ENCODE data around the gene RCAN1. TPM values are rescaled to one million over a fixed set of nuclear protein-coding genes. Genes with fewer than 3 reads are reported as not detected.

RCAN1 gene
- total and polyA plus RNA-seq, 2 of the 13 experiments (the other 11 are each of a cell fraction or from before 2014, with no cell fraction given) = 9.4 to 34.1 TPM

- TF ChIP-seq ZBTB20 (CRISPR knock-in tag; IDR thresholded peaks at IDR 0.05; ENCODE audit: borderline replicate concordance, low read depth) (0 out of 2 replicates have a peak, but pooled peaks have one; percentile 27), ZNF33A (CRISPR knock-in tag; IDR thresholded peaks at IDR 0.05; ENCODE audit: borderline replicate concordance) (no peak), MEIS1 (CRISPR knock-in tag; IDR thresholded peaks at IDR 0.05; ENCODE audit: borderline replicate concordance) (no peak), CENPX (CRISPR knock-in tag; IDR thresholded peaks at IDR 0.05) (no peak), ZNF615 (CRISPR knock-in tag; IDR thresholded peaks at IDR 0.05; ENCODE audit: borderline replicate concordance) (no peak; the same call in 1 of the 2 replicates), ZNF431 (CRISPR knock-in tag; IDR thresholded peaks at IDR 0.05; ENCODE audit: borderline replicate concordance, low read depth) (no peak), ZNF460 (CRISPR knock-in tag; IDR thresholded peaks at IDR 0.05; ENCODE audit: borderline replicate concordance) (no peak), TFE3 (CRISPR knock-in tag; IDR thresholded peaks at IDR 0.05) (0 out of 2 replicates have a peak, but pooled peaks have one; percentile 12), ZBTB44 (CRISPR knock-in tag; IDR thresholded peaks at IDR 0.05) (no peak), CBFB (CRISPR knock-in tag; IDR thresholded peaks at IDR 0.05) (no peak), ZNF878 (CRISPR knock-in tag; IDR thresholded peaks at IDR 0.05) (no peak), TRIM22 (IDR thresholded peaks at IDR 0.05) (no peak), NFYC (CRISPR knock-in tag; IDR thresholded peaks at IDR 0.05) (no peak)
- TF ChIP-seq, protein P1, sequence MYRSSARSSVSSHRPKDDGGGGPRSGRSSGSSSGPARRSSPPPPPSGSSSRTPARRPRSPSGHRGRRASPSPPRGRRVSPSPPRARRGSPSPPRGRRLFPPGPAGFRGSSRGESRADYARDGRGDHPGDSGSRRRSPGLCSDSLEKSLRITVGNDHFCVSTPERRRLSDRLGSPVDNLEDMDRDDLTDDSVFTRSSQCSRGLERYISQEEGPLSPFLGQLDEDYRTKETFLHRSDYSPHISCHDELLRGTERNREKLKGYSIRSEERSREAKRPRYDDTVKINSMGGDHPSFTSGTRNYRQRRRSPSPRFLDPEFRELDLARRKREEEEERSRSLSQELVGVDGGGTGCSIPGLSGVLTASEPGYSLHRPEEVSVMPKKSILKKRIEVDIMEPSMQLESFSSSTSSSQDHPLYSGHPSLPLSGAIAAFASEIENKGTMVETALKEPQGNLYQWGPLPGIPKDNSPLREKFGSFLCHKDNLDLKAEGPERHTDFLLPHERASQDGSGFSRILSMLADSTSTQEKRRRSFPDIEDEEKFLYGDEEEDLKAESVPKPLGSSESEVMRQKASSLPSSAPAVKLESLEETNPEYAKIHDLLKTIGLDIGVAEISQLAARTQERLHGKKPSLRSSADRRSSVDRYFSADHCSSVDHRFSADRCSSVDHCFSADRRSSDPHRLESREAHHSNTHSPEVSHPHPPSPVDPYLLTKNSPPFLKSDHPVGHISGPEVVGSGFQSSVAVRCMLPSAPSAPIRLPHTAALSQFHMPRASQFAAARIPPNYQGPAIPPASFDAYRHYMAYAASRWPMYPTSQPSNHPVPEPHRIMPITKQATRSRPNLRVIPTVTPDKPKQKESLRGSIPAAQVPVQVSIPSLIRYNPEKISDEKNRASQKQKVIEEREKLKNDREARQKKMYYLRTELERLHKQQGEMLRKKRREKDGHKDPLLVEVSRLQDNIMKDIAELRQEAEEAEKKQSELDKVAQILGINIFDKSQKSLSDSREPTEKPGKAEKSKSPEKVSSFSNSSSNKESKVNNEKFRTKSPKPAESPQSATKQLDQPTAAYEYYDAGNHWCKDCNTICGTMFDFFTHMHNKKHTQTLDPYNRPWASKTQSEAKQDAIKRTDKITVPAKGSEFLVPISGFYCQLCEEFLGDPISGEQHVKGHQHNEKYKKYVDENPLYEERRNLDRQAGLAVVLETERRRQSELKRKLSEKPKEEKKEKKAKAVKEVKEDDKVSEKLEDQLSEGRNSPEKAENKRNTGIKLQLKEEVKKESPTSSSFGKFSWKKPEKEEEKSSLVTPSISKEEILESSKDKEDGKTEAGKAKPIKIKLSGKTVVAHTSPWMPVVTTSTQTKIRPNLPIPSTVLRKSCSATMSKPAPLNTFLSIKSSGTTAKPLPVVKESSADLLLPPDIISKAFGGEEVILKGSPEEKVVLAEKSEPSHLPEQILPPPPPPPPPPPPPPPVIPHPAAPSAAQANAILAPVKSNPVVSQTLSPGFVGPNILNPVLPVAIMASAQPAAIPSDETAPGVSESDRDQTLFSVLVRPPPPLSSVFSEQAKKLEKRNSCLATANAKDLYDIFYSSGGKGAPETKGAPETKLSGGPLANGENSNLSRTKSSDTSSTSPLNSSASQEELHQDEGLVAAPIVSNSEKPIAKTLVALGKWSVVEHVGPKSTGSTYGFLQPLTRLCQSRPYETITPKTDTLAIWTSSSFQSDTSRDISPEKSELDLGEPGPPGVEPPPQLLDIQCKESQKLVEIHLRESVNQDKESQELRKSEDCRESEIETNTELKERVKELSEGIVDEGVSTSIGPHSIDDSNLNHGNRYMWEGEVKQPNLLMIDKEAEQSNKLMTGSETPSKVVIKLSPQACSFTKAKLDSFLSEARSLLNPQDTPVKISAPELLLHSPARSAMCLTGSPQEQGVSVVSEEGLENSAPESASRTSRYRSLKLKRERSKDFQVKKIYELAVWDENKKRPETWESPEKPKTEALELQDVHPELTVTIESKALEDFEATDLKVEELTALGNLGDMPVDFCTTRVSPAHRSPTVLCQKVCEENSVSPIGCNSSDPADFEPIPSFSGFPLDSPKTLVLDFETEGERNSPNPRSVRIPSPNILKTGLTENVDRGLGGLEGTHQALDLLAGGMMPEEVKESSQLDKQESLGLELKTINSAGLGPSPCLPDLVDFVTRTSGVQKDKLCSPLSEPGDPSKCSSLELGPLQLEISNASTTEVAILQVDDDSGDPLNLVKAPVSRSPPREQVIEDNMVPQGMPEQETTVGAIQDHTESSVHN (CRISPR knock-in tag; IDR thresholded peaks at IDR 0.05) = no peak
- TF ChIP-seq, protein P2, sequence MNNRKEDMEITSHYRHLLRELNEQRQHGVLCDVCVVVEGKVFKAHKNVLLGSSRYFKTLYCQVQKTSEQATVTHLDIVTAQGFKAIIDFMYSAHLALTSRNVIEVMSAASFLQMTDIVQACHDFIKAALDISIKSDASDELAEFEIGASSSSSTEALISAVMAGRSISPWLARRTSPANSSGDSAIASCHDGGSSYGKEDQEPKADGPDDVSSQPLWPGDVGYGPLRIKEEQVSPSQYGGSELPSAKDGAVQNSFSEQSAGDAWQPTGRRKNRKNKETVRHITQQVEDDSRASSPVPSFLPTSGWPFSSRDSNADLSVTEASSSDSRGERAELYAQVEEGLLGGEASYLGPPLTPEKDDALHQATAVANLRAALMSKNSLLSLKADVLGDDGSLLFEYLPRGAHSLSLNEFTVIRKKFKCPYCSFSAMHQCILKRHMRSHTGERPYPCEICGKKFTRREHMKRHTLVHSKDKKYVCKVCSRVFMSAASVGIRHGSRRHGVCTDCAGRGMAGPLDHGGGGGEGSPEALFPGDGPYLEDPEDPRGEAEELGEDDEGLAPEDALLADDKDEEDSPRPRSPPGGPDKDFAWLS (CRISPR knock-in tag; IDR thresholded peaks at IDR 0.05; ENCODE audit: borderline replicate concordance) = no peak
Measured at GRCh38 chr21:34522284-34522683, 92.6 kb downstream of the RCAN1 start (continued).

Measured in HepG2 (cell line).